ENCODE results near the gene ZNF407.
"Not testable (repeated sequence)": the region's sequence is repeated elsewhere in the genome, so short reads cannot be mapped to it uniquely, and the experiment has no call there.

ZNF407 gene

DNA sequence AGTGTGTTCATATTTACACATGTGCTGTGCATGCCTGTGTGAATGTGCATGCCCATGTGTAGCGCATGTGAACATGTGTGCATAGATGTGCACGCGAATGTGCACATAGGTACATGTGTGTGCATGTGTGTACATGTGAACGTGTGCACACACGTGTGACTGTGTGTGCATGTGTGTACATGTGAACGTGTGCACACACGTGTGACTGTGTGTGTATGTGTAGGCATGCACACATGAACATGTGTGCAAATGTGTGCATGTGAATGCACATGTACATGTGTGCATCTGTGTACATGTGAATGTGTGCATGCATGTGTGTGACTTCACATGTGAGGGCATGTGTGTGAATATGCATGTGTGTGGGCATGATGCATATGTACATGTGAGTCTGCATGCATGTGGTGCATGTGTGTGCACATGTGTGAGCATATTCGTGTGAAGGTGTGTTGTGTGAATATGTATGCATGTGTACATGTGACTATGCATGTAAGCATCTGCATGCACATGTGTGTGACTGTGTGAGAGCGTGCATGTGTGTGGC, 488.9 kb downstream of the ZNF407 start:
- no peaks in the 10 kb centered on the region for H3K36me3 ChIP-seq (ENCODE audit: insufficient read depth, low read length)
- no peaks in the 10 kb centered on the region for H3K4me1 ChIP-seq (ENCODE audit: insufficient read depth, low read length)
- H3K9me3 ChIP-seq (ENCODE audit: control insufficient read depth, insufficient read depth, low read length), result no peaks in the 10 kb centered on the region
- H3K9ac ChIP-seq (ENCODE audit: low read depth, low read length), result no peak overlapping the region

- Histone ChIP-seq H3K36me3 (ENCODE audit: insufficient read depth, low read length) (no peaks in the 10 kb centered on the region), H3K4me1 (ENCODE audit: insufficient read depth, low read length) (no peaks in the 10 kb centered on the region), H3K9ac (ENCODE audit: low read depth, low read length) (no peak overlapping the region), H3K9me3 (ENCODE audit: control insufficient read depth, insufficient read depth, low read length) (no peaks in the 10 kb centered on the region)
Measured at GRCh38 chr18:75087119-75088020, 489.7 kb downstream of the ZNF407 start.

DNA sequence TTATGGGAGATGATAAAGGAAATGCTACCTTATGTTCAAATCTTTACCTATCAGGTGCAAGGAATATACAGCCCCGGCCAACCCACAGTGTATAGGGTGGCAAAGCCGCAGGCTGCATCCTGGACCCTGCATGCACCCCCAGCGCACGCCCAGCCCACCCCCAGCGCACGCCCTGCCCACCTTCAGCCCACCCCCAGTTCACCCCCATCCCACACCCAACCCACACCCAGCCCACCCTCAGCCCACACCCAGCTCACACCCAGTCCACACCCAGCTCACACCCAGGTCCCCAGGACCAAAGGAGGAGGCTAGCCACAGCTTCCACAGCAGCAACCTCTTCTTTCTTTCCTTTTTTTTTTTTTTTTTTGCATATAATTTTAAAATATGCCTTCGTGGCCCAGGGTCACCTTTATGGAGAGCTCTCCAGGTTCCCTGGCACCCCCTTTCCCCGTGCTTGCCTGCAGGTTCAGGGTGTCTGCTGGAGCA, 490.4 kb downstream of the ZNF407 start:
- Histone ChIP-seq H3K9ac (ENCODE audit: low read depth, low read length) (no peak overlapping the region), H3K4me1 (ENCODE audit: insufficient read depth, low read length) (no peaks in the 10 kb centered on the region), H3K9me3 (ENCODE audit: control insufficient read depth, insufficient read depth, low read length) (no peaks in the 10 kb centered on the region), H3K36me3 (ENCODE audit: insufficient read depth, low read length) (no peaks in the 10 kb centered on the region)

DNA sequence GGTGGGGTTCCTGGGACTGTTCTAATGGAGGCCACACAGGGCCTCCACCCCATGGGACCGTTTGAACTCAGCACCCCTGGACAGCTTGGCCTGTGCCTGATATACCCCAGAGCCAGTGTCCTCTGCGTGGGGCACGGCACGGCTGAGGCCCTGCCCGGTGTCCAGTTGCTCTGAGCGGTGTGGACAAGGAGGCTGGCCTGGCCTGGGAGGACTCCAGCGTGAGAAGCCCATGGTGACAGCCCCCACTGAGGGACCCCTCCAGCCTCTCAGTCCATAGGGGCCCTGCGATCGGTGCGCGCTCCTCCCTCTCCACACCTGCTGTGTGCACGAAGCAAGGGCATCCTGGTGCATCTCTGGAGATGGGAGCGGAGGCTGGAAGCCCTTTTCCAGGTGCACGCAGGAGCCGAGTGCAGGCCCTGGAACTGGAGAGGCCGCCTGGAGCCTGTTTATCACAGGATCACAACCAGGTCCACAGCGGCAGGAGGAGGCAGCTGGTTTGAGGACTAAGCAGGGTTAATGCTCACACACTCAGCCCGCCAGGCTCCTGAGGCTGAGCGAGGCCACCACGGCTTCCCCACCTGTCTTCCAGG, 491.0 kb downstream of the ZNF407 start:
- H3K36me3 ChIP-seq (ENCODE audit: insufficient read depth, low read length), result no peaks in the 10 kb centered on the region
- no peaks in the 10 kb centered on the region for H3K4me1 ChIP-seq (ENCODE audit: insufficient read depth, low read length)
- no peak overlapping the region for H3K9ac ChIP-seq (ENCODE audit: low read depth, low read length)
- H3K9me3 ChIP-seq (ENCODE audit: control insufficient read depth, insufficient read depth, low read length), result no peaks in the 10 kb centered on the region

- Histone ChIP-seq H3K9ac (ENCODE audit: low read depth, low read length) (no peak overlapping the region), H3K9me3 (ENCODE audit: control insufficient read depth, insufficient read depth, low read length) (no peaks in the 10 kb centered on the region), H3K36me3 (ENCODE audit: insufficient read depth, low read length) (no peaks in the 10 kb centered on the region)
Measured at GRCh38 chr18:75089748-75090327, 492.2 kb downstream of the ZNF407 start.

DNA sequence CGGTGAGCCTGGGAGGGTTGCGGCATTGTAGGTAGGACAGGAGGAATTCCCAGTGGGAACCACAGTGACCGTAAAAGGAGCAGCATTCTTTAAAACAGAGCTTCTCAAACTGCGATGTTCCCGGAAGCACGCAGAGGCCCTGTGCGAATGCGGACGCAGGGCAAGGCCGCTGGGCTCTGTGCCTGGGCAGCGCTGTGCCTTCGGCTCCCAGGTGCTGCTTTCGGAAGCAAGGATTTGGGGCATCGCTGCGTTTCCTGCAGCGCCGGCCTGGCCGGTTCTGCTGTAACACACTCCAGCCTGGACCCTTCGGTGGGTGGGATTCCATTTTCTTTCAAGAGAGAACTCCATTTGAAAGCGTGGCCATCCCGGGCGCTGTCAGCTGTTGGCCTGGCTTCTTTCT, 492.7 kb downstream of the ZNF407 start:
- Histone ChIP-seq H3K36me3 (ENCODE audit: insufficient read depth, low read length) (no peaks in the 10 kb centered on the region), H3K9me3 (ENCODE audit: control insufficient read depth, insufficient read depth, low read length) (no peaks in the 10 kb centered on the region), H3K4me1 (ENCODE audit: insufficient read depth, low read length) (no peaks in the 10 kb centered on the region), H3K9ac (ENCODE audit: low read depth, low read length) (no peak overlapping the region)

More at GRCh38 chr18:75089748-75090327, 492.2 kb downstream of the ZNF407 start:
- H3K4me1 ChIP-seq (ENCODE audit: insufficient read depth, low read length), result no peaks in the 10 kb centered on the region

DNA sequence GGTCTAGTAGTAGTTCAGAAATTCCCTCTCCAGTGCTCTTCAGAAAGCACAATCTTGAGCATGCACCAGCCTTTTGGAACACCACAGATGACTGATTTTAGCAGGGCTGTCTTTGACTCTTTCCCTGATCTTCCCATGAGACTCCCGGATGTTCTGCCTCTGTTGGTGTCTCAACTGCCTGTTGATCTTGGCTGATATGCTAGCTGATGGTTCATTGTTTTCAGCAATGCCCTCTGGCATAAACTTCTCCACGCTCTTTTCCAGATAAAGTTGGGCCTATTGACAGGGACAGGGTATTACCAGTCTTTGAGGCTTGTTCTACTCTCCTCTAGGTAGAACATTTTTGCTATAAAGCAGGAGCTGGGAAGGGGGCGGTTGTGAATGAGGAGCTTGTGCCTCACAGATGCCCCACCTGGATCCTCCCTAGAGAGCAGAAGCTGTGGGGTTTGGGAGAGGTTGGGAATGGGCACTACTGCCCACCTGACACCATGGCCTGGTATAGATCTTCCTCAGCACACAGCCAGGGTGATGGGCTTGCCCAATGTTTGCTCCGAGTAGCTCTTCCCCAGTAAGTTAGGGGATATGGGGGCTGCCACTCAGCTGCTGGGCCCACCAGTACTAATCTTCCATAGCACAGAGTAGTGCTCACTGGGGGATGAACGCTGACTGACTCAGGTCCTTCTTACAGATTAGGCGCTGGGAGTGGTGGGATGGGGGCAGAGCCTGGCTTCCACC, 500.0 kb downstream of the ZNF407 start:
- no peaks in the 10 kb centered on the region for H3K4me1 ChIP-seq (ENCODE audit: insufficient read depth, low read length)
- no peaks in the 10 kb centered on the region; the same call in none of the 2 replicates for H3K9me3 ChIP-seq (ENCODE audit: control insufficient read depth, insufficient read depth, low read length)
- H3K9ac ChIP-seq (ENCODE audit: low read depth, low read length), result no peak overlapping the region
- no peaks in the 10 kb centered on the region for H3K36me3 ChIP-seq (ENCODE audit: insufficient read depth, low read length)

- no peaks in the 10 kb centered on the region for H3K4me1 ChIP-seq (ENCODE audit: insufficient read depth, low read length)
- H3K36me3 ChIP-seq (ENCODE audit: insufficient read depth, low read length), result no peaks in the 10 kb centered on the region
- H3K9ac ChIP-seq (ENCODE audit: low read depth, low read length), result no peak overlapping the region
- H3K9me3 ChIP-seq (ENCODE audit: control insufficient read depth, insufficient read depth, low read length), result no peaks in the 10 kb centered on the region; the same call in none of the 2 replicates
Measured at GRCh38 chr18:75100832-75101630, 503.4 kb downstream of the ZNF407 start.

DNA sequence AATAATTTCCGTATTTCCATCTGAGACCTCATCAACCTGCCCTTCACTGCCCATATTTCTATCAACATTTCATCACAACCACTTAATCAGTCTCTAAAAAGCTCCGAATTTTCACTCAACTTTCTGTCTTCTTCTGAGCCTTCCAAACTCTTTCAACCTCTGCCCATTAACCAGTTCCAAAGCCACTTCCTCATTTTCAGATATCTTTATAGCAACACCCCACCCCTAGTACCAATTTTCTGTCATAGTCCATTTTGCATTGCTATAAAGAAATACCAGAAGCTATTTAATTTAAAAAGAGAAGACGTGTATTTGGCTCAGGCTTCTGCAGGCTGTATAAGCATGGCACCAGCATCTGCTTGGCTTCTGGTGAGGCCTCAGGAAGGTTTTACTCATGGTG, 504.2 kb downstream of the ZNF407 start:
- Histone ChIP-seq H3K36me3 (ENCODE audit: insufficient read depth, low read length) (no peaks in the 10 kb centered on the region), H3K9ac (ENCODE audit: low read depth, low read length) (no peak overlapping the region), H3K4me1 (ENCODE audit: insufficient read depth, low read length) (no peaks in the 10 kb centered on the region), H3K9me3 (ENCODE audit: control insufficient read depth, insufficient read depth, low read length) (no peaks in the 10 kb centered on the region; the same call in none of the 2 replicates)

GRCh38 chr18:75104029-75104428, 506.4 kb downstream of the ZNF407 start:
- not testable (repeated sequence) for H3K9me3 ChIP-seq (ENCODE audit: control insufficient read depth, insufficient read depth, low read length); H3K36me3 ChIP-seq (ENCODE audit: insufficient read depth, low read length); H3K4me1 ChIP-seq (ENCODE audit: insufficient read depth, low read length); H3K9ac ChIP-seq (ENCODE audit: low read depth, low read length)

DNA sequence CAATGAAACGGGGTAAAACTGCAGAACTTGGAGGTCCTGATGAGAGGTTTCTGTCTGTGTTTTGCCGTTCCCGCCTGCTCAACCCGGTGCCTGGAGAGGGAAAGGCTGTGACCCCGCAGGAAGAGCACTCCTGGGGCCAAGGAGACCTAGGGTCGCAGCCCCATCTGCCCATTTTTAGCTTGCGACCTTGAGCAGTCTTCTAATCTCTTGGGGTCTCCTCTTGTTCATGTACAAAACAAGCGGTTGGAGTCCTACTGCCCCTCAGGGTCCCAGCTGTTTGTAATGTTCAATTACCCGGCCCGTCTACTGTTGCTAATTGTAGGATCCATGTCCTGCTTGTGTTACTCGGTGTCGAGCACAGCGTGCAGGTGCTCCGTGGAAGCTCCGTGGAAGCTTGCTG, 506.8 kb downstream of the ZNF407 start:
- Histone ChIP-seq H3K4me1 (ENCODE audit: insufficient read depth, low read length) (no peaks in the 10 kb centered on the region), H3K9ac (ENCODE audit: low read depth, low read length) (no peak overlapping the region), H3K36me3 (ENCODE audit: insufficient read depth, low read length) (no peaks in the 10 kb centered on the region), H3K9me3 (ENCODE audit: control insufficient read depth, insufficient read depth, low read length) (no peaks in the 10 kb centered on the region; the same call in none of the 2 replicates)

- Histone ChIP-seq H3K36me3 (ENCODE audit: insufficient read depth, low read length) (no peaks in the 10 kb centered on the region), H3K4me1 (ENCODE audit: insufficient read depth, low read length) (no peaks in the 10 kb centered on the region), H3K9me3 (ENCODE audit: control insufficient read depth, insufficient read depth, low read length) (no peaks in the 10 kb centered on the region; the same call in none of the 2 replicates)
Measured at GRCh38 chr18:75105551-75106254, 508.0 kb downstream of the ZNF407 start.

DNA sequence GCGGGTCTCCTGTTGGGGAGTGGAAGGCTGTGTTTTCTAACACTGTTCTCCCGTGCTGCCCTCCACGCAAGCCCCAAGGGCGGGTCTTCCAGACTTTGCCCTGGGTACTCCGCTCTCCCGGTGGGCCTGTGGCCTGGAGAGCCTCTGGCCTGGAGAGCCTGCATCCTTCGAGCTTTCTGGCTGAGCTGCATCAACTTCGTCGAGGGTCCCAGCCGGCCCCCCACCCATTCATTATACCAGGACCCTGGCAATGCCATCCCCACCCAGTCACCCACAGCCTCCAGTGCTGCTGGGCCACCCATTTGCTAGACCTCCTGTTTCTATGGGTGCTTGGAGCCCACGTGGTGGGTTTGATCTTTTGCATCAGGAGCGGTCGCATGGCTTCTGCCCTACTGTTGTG, 509.1 kb downstream of the ZNF407 start:
- no peaks in the 10 kb centered on the region for H3K4me1 ChIP-seq (ENCODE audit: insufficient read depth, low read length)
- H3K9me3 ChIP-seq (ENCODE audit: control insufficient read depth, insufficient read depth, low read length), result no peaks in the 10 kb centered on the region; the same call in 1 of the 2 replicates
- H3K36me3 ChIP-seq (ENCODE audit: insufficient read depth, low read length), result no peaks in the 10 kb centered on the region
- no peak overlapping the region for H3K9ac ChIP-seq (ENCODE audit: low read depth, low read length)

More at GRCh38 chr18:75105551-75106254, 508.0 kb downstream of the ZNF407 start:
- H3K9ac ChIP-seq (ENCODE audit: low read depth, low read length), result no peak overlapping the region
